ENCODE data around the gene ASXL3. TPM values are rescaled to one million over a fixed set of nuclear protein-coding genes. Genes with fewer than 3 reads are reported as not detected.

ASXL3 gene
- 0.36 TPM for polyA plus RNA-seq (2013, experiment 1 of 2; ENCODE audit: insufficient read length)
- 0.43 TPM for polyA plus RNA-seq (2013, experiment 2 of 2; ENCODE audit: insufficient read length)

DNA sequence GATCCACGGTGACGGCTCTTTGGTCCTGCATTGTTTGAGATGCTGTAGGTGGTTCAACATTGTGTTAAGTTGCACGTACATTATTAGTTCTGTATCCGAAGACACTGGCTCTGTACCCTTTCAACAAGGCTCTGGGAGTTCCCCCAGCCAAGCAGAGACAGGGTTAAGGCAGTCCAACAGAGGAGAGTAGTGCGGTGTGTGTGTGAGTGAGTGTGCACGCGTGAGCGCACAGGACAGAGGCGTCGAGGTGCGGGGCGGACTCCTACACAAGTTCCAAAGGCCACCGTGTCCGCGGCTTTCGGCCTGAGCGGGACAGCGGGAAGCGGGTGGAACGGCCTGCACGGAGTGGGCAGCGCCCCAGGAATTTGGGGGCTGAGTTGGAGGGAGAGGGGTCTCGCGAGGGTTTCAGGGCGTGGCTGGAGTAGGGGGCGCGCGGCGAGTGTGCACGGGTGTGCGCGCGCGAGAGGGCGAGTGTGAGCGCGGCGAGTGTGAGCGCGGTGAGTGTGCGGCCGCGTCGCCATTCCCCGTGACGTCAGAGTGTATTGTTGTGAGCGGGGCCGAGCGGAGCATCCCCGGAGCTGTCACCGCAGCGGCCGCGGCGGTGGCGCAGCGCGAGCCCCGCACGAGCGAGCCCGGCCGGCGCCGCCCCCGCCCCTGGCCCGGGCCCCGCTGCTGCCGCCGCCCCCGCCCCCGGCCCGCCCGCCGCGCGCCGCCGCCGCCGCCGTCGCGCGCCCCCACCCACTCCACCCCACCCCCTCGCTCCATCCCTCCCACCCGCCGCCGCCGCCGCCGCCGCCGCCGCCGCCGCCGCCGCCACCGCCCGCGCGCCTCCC lies at the start of gene ASXL3:
ASXL3 (plus strand) TSS at position 535 of the 833 bp plus-strand sequence. CDS start 413 bp downstream, outside the sequence.
- peak; percentile 22 for DNase-seq

DNA sequence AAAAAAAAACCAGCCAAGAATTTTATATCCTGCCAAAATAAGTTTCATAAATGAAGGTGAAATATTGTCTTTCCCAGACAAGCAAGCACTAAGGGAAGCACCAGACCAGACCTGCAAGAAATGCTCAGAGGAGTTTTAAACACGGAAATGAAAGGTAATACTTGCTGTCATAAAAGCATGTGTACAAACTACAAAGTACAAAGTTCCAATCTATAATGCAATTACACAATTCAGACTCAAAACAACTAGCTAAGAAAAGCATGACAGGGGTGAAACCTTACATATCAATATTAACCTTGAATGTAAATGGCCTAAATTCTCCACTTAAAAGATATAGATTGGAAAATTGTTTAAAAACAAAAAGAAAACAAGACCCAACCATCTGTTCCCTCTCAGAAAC lies 45.0 kb upstream of the ASXL3 start:
- DNase-seq, result no peak

DNA sequence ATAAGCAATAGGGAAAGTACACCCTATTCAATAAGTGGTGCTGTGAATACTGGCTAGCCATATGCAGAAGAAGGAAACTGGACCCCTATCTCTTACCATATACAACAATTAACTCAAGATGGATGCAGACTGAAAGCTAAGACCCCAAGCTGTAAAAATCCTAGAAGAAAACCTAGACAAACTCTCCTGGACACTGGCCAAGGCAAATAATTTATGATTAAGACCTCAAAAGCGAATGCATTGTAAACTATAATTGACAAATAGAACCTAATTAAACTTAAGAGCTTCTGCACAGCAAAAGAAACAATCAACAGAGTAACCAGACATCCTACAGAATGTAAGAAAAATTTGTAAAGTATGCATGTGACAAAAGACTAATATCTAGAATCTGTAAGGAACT lies 41.1 kb upstream of the ASXL3 start:
- no peak for DNase-seq

DNA sequence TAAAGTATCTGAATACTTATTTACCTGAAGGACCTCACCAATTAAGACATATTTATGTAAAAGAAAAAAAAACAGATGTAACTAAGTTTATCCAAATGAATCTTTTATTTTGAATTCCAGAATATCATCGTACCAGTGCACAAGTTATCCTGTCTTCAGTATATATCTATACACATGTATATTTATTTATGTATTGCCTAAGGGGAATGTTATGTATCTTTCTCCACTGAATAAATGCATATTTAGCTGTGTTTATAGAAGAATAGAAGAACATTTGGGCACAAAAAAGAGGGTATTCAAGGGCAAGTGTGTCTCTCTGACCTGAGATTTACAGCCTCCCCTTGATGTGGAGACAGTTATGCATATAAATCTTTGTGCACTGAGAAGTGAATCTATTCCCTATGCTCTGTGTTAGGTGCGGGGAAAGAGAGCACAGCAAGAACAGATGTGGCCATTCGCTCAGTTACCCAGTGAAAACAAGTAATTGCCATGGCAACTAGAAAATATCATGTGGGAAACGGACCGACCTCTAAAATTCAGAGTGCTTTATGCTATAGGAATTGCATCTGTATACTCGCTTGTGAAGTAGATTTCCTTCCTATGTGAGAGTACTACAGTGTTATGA lies 39.5 kb upstream of the ASXL3 start:
- DNase-seq, result no peak

DNA sequence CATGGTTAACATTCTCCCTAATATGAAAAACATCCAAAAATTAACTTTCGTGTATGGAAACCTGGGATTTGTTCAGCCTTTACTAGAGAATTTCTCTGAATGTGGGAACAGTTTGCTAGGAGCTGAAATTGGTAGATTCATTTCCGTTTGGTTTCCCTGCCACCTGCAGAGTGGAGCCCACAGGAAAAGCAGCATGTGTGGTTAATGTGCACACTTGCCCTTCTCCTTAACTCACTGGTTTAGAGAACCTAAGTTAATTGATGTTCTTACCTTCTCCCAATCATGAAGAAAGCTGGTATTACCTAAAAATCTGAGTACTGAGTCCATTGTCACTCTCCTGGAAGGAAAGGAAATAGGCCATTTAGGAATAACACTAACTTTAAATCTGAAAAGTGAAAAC lies 37.6 kb upstream of the ASXL3 start:
- no peak for DNase-seq

DNA sequence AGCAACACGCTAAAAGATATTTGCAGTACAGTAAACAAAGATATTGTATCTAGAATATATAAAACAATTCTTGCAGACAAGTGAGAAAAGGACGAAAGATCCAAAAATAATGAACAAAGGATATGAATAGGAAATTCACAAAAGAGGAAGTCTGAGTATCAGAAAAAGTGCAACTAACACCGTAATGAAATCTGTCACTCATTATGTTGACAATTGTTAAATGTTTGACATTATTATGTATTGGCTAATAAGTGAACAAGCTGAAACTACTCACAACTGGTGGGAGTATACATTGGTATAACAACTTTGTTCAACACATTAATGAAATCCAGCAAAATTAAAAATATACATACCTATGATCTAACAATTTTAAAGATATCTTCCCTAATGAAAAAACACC lies 36.7 kb upstream of the ASXL3 start:
- no peak for DNase-seq

DNA sequence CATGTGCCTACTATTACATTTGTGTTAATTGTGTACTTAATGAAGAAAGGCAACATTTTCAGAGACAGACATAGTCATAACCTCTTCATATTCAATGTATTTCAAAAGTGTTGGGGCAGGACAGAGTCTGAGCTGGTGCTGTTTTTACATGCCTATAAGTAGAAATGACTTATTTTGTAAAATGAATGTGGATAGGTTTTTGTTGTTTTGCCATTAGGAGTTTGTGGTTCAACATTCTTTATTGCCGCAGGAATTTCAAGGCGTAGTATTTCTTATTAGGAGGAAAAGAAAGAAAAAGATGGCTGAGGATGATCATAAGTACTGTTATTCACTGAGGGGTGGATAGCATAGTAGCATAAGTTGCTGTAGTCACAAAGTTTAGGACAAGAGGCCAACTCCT lies 21.2 kb upstream of the ASXL3 start:
- no peak for DNase-seq

DNA sequence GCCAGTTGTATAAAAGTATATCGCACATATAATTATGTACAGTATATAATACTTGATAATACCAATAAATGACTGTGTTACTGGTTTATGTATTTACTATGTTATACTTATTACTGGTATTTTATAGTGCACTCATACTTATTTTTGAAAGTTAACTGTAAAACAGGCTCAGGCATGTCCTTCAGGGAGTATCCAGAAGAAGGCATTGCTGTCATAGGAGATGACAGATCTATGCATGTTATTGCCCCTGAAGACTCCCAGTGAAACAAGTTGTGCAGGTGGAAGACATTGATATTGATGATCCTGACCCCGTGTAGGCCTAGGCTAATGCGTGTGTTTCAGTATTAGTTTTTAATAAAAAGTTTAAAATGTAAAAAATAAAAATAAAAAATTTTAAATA lies 20.3 kb upstream of the ASXL3 start:
- DNase-seq, result no peak

DNA sequence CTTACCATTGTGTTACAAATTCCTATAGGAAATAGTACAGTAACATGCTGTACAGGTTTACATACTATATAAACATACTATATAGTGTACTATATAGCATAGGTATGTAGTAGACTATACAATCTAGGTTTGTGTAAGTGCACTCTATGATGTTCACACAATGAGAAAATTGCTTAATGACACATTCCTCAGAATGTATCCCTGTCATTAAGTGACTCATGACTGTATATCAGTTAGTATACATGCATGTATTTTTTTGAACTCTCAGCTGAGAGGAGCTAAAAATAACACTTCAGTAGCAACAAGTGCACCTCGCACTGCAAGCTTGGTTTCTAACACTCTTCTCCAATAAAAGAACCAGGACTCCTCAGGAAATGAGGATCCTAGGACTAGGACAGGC lies 19.5 kb upstream of the ASXL3 start:
- no peak for DNase-seq

DNA sequence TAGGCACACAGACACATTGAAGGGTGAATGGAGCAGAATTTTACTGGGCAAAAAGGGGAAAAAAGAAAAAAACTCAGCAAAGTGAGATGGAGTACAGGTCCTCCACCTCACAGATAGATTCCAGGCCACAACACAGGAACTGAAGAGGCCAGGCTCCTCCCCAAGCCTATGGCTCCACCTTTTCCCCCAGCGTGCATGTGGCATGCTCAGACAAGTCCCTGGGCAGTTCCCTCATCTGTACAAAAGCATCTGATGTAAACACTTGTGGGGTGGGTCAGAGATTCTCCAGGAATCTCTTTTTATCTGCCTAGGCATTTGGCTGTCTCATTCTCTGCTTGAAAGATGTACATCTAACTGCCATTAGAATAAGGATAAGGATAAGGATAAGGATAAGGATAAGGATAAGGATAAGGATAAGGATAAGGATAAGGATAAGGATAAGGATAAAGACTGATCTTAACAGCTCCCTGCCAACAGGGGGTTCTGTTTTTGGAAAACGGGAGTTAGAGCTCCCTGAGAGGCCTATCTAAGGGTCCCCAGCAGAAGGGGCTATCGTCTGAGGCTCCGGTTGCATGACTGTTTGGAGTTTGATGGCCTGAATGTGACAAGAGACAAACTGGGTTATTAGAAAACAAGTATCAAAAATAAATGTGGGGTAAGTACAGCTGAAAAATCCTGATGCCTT lies 17.2 kb upstream of the ASXL3 start:
- DNase-seq, result peak; percentile 60

DNA sequence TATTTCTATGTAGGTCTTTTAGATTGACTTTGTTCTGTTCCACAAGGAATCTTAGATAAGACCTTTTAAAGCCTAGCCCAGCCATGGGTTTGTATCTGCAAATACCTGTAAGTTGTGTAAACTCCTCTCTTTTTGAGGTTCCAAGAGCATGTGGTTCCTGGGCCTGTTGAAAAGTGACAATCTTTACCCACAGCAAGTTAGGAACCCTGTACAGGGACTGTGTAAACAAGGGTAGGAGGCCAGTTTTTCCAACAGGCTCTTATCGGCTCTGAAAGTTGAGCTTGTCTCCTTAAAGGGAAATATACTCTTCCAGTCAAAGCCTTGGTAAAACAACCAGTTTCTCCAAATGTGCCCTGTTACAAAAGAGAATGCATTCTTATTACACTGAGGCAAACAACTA lies 15.3 kb upstream of the ASXL3 start:
- DNase-seq, result no peak

DNA sequence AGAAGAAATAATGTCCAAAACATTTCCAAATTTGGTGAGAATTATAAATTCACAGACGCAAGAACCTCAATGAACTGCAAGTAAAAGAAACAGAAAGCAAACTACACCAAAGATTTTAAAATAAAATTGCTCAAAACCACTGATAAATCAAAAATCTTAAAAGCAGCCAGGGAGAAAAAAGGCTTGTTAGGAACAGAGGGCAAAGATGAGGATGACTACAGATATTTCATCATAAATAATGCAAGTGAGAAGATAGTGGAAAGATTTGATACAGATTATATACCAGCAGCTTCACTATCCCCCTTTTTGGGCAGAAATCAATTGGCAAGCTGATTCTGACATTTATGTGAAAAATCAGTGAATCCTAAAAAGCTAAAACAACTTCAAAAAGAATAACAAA lies 10.3 kb upstream of the ASXL3 start:
- no peak for DNase-seq

DNA sequence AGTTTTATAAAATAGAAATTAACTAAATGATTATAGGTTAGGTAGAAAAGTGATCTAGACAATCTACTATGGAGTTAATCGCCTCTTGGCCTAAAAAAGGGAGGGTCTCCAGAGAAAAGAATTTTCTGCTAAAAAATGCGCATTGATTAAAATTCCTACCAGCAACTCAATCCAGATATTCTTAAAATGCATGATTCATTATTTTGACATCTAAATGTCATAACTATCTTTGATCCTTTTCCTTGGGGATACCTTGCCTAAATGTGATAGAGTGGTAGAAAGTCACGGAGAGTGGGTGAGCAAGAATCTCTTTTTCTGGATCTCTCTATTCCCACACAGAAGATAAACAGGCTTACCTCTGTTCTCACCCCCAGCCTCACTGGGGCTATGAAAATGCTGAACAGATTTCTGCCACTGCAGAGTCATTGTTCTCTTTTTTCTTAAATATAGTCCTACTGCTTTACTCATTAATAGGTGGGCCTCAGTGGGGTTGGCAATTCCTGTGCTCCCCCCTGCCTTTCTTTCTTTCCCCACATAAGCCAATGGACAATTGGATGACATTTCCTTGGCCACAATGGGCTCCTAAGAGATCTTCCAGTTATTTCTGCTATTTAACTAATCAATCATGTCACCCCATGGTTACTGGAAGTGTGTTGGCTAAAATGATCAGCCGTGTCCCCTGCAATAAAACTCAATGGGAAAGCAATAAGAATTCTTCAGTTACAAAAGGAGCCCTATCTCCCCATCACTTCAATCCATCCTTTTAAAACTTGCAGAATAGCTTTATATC lies 5.8 kb upstream of the ASXL3 start:
- DNase-seq, result no peak

DNA sequence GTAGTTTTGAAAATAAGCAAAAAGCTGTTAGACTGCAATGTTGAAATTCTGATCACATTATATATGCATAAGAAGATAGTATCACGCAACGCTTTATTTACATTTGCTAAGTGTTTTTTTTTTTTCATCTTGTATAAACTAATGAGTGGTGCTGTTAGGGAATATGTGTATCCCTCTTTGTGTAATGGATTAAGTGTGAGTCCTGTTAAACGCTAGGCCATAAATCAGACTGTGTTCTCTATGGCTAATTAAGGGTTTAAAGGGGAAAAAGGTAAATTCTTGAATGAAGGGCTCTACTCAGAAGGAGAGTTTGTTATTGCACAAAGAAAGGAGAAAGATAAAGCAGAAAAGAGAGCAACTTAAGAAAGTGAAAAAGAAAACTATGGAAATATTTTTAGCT lies 4.8 kb upstream of the ASXL3 start:
- DNase-seq, result no peak

DNA sequence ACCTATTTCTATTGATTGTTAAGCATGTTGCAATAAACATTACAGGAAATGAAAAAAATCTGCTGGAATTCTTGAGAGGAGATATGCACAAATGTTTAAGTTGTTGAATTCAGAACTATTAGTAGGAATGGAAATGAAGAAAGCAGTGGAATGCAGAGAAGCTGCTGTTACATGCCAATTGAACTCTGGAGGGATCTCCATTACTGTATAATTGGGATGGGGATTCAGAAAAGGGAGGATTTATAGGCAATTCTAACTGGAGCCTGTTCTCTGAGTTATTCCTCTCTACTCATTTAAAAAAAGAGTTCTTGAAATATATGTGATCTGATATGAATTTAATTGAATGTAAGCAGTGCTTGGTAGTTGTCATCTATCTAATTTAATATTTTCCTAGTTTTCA lies 2.6 kb upstream of the ASXL3 start:
- DNase-seq, result no peak

DNA sequence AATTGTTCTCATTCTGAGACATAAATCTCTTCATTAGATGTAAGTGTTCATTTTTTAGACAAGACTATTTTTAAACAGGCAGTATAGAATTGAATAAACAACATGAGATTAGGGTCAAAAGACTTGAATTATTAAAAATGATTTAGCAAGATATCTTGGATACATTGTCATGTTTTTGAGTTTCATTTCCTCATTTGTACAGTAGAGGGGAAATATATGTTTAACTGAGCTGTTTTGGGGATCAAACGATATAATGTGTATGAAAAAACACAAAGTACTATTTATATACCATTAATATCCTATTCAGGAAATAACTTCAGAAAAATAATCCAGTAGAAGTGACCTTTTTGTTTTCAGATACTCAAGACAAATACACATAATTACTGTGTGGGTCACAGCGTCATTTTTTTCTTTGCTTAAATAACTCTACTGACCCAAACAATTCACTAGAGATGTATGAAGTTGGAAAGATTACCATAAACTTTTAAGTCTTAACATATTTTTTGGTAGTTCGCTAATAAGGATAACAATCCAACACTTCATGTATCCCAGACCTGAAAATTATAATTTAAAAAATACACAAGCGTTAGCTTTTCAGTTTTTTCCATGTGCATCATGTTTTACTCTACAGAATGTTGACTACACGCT lies 896 bp upstream of the ASXL3 start:
- DNase-seq, result no peak

DNA sequence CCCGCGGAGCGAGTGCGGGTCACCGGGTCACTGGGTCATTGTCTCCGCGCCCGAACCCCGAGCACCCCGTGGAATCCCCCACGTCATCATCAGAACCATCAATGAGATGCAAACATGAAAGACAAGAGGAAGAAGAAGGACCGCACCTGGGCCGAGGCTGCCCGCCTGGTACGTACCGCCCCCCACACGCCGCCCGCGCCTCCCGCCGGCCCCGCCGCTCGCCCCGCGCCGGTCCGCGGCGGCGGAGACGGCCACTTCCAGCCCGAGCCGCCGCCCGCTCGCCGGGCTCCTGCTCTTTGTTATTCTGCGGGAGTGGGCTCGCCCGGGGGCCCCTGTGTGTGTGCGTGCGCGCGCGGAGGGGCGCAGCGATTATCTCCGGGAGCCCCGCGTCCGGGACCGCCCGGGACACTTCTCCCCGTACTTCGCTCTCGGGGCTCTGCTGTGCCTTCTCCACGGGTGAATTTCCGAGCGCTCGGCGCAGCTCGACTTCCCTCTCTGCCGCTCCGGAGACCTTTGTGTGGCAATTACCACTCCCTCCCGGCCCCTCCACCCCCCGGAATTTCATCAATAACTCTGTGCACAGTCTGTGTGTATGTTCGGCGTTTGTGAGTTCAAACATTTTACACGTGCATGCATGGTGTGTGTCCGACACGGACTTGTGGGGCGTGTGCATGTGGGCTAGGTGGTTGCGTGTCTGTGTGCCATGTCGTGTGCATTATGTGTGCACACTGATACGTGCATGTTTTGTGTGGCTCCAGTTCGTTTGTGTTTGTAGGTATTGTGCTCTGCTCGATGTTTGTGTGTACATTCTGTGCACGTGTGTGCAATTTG lies 714 bp downstream of the ASXL3 start:
- DNase-seq, result no peak

DNA sequence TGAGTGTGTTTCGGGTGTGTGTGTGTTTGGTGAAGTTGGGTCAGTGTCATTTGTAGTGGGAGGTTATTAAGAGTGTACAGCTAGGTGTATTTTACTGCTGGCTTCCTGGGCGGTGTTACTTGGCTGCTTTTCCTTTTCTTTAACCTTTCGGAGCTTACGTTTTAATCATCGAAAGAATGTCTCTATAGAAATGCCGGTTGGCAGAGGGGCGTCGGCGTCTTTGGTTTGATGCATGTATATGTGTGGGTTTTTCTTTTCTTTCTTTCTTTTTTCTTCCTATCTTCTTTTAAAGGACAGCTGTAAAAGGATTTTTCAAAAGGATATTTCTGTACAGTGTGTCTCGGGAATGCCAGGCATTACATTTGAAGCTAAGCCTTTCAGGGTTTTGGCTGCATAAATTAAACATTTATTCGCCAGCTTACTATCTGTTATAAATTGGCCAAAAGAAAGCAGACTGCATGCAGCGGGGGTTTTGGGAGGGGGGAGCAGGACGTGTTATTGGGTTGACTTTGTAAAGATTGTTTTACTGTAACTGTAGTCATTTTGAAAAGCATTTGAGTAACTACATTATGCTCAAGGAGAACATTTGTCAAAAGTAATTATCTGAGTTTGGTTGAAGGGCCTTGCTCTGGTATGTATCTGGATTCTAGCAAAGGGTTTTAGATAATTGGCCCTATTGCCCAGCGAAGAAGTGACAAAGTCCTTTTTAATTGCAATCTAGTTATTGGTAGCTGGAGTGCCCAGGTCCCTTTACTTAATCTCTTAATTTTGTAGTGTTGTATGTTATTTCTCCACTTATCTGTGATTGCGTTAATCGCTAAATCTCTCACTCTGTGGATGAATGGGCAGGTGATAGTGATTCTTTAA lies 1.6 kb downstream of the ASXL3 start:
- DNase-seq, result no peak

DNA sequence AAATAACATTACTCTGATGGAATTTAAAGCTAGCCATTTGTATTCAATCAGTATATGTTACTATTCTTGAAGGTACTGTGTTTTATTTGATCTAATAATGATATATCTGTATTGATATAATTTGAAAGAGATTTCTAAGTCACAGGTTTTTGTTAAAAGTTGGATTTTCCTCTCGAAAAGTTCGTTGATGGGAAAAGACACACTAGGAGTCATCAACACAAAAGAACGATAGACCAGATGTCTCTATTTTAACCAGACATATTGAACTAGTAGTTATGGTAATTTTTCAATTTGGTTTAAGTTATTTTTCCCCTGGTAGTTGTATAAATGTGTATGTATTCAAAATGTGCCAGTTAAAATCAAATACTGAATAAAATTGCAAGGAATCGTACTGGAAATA lies 2.5 kb downstream of the ASXL3 start:
- no peak for DNase-seq

DNA sequence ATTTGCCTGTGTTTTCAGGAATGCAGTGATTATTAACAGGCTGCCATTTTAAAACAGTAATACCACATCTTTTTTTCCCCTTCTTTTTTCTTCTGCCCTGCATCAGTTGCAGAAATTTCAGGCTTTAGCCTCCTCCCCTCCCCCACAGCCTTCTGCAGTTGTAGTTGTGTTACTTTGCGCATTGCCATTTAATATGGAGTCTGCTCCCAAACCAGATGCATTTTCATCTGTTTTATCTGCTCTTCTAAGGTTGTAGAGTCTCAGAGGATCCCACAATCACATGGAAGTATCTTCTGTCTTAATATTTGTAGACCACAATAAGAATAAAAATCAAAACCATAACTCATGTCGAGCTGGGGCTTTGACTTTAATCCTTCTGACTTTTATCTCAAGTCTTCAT lies 3.8 kb downstream of the ASXL3 start:
- DNase-seq, result no peak
